LNCaP clone FGC (cell line): ENCODE data around the gene THBD.

ENCODE experiments used
- DNase-seq: peaks from one replicate; pipeline ENCODE4 v3.0.0-alpha.2; 2011; ENCODE audit warnings: low read depth
- H3K4me3 ChIP-seq: 2 replicates; pipeline ENCODE4 v1.5.1; 2011; ENCODE audit warnings: mild to moderate bottlenecking, low read depth, low read length, control low read depth
- CTCF ChIP-seq: IDR thresholded peaks from 2 replicates; pipeline ENCODE4 v1.5.1; 2012; ENCODE audit warnings: mild to moderate bottlenecking; ENCODE audit not compliant: control insufficient read depth, insufficient read depth; ENCODE audit errors: extremely low read depth

THBD gene

GRCh38 chr20:23094213-23094896 lies 44.9 kb upstream of the THBD start:
- no peak for TF ChIP-seq CTCF
- H3K4me3 ChIP-seq, result no peak overlapping the region
- DNase-seq, result no peak

- no peak for DNase-seq
- no peak for TF ChIP-seq CTCF
These were observed 44.1 kb upstream of the THBD start for GRCh38 chr20:23093613-23094012.

GRCh38 chr20:23092861-23093495 lies 43.5 kb upstream of the THBD start:
- DNase-seq, result no peak
- no peak overlapping the region for H3K4me3 ChIP-seq
- TF ChIP-seq CTCF, result no peak

More at GRCh38 chr20:23093613-23094012, 44.1 kb upstream of the THBD start:
- H3K4me3 ChIP-seq, result no peak overlapping the region

- no peak for TF ChIP-seq CTCF
- no peak overlapping the region for H3K4me3 ChIP-seq
- DNase-seq, result peak; percentile 36
These were observed 42.9 kb upstream of the THBD start for GRCh38 chr20:23092384-23092756.

- no peak for TF ChIP-seq CTCF
- no peak for DNase-seq
- H3K4me3 ChIP-seq, result no peak overlapping the region
These were observed 42.4 kb upstream of the THBD start for GRCh38 chr20:23091721-23092383.

- H3K4me3 ChIP-seq, result no peak overlapping the region
- TF ChIP-seq CTCF, result no peak
- DNase-seq, result no peak
These were observed 41.4 kb upstream of the THBD start for GRCh38 chr20:23090878-23091277.
